Measurements from ENCODE around the gene FARP2. TPM values are rescaled to one million over a fixed set of nuclear protein-coding genes. Genes with fewer than 3 reads are reported as not detected.

Gene FARP2
- total RNA-seq, 2 donors from 2014 or later: 11.1 to 21.5 TPM

GRCh38 chr2:241530571-241530970 lies 174.5 kb downstream of the FARP2 start:
- Histone ChIP-seq H3K27me3 (no peaks in the 10 kb centered on the region), H3K4me3 (no peak overlapping the region), H3K27ac (no peak overlapping the region), H3K4me1 (no peaks in the 10 kb centered on the region), H3K9me3 (no peaks in the 10 kb centered on the region), H3K36me3 (no peaks in the 10 kb centered on the region)
- no peak for DNase-seq (ENCODE audit: low spot score)
- no peak for TF ChIP-seq CTCF (IDR thresholded peaks at IDR 0.05)

- H3K27me3 ChIP-seq: no peaks in the 10 kb centered on the region
- DNase-seq (ENCODE audit: low spot score): no peak
- H3K9me3 ChIP-seq: no peaks in the 10 kb centered on the region
- H3K4me3 ChIP-seq: no peak overlapping the region
- no peaks in the 10 kb centered on the region for H3K4me1 ChIP-seq
- no peak overlapping the region for H3K27ac ChIP-seq
- TF ChIP-seq CTCF (IDR thresholded peaks at IDR 0.05): no peak
- no peaks in the 10 kb centered on the region for H3K36me3 ChIP-seq
Measured at GRCh38 chr2:241531161-241531722, 175.2 kb downstream of the FARP2 start.

GRCh38 chr2:241532168-241532567 lies 176.1 kb downstream of the FARP2 start:
- no peak for DNase-seq (ENCODE audit: low spot score)
- TF ChIP-seq CTCF (IDR thresholded peaks at IDR 0.05): no peak
- no peak overlapping the region for H3K27ac ChIP-seq
- no peaks in the 10 kb centered on the region for H3K27me3 ChIP-seq
- no peaks in the 10 kb centered on the region for H3K36me3 ChIP-seq
- H3K4me1 ChIP-seq: no peaks in the 10 kb centered on the region
- no peak overlapping the region for H3K4me3 ChIP-seq
- H3K9me3 ChIP-seq: no peaks in the 10 kb centered on the region

GRCh38 chr2:241532733-241533601 lies 176.9 kb downstream of the FARP2 start:
- Histone ChIP-seq H3K4me3 (no peak overlapping the region), H3K36me3 (no peaks in the 10 kb centered on the region), H3K4me1 (no peaks in the 10 kb centered on the region), H3K27me3 (no peaks in the 10 kb centered on the region), H3K9me3 (no peaks in the 10 kb centered on the region), H3K27ac (no peak overlapping the region)
- no peak for TF ChIP-seq CTCF (IDR thresholded peaks at IDR 0.05)
- DNase-seq (ENCODE audit: low spot score): no peak

- no peak overlapping the region for H3K4me3 ChIP-seq
- DNase-seq (ENCODE audit: low spot score): no peak
- no peaks in the 10 kb centered on the region for H3K4me1 ChIP-seq
- TF ChIP-seq CTCF (IDR thresholded peaks at IDR 0.05): no peak
- H3K27ac ChIP-seq: no peak overlapping the region
- no peaks in the 10 kb centered on the region for H3K9me3 ChIP-seq
- H3K36me3 ChIP-seq: no peaks in the 10 kb centered on the region
- H3K27me3 ChIP-seq: no peaks in the 10 kb centered on the region
Measured at GRCh38 chr2:241534293-241534692, 178.2 kb downstream of the FARP2 start.
